ENCODE data around the gene SEZ6L.

SEZ6L gene

GRCh38 chr22:26431261-26431995 lies 262.2 kb downstream of the SEZ6L start:
- DNase-seq, result no peak

GRCh38 chr22:26432619-26433311 lies 263.5 kb downstream of the SEZ6L start:
- DNase-seq, result peak; percentile 19
